Tibial nerve (tissue), 4 donors: ENCODE measurements around the gene MMGT1. TPM values are rescaled to one million over a fixed set of nuclear protein-coding genes. Genes with fewer than 3 reads are reported as not detected.

Experiments
- DNase-seq, 2 donors: peaks; one replicate each; pipeline ENCODE4 v3.0.0-alpha.2; 2019; ENCODE audit warnings: low spot score in 2 of 2
- H3K27ac ChIP-seq, 4 donors: fragments of 200-600 bp; sonication (generic) in 3 of 4; one replicate each; pipeline ENCODE4 v1.5.1; 2017 to 2019; ENCODE audit warnings: mild to moderate bottlenecking in 1 of 4
- H3K27me3 ChIP-seq, 2 donors: fragments of 200-600 bp; sonication (generic) in 1 of 2; one replicate each; pipeline versions ENCODE4 v1.5.1 to v1.6.0; 2017 to 2019
- H3K36me3 ChIP-seq, 3 donors: fragments of 200-600 bp; sonication (generic); one replicate each; pipeline ENCODE4 v1.5.1; 2018 to 2019
- H3K4me1 ChIP-seq, 4 donors: fragments of 200-600 bp; sonication (generic) in 3 of 4; one replicate each; pipeline ENCODE4 v1.5.1; 2017 to 2019
- H3K4me3 ChIP-seq, 4 donors: fragments of 200-600 bp; sonication (generic) in 3 of 4; one replicate each; pipeline ENCODE4 v1.5.1; 2017 to 2019; ENCODE audit warnings: mild to moderate bottlenecking in 1 of 4, moderate library complexity in 1 of 4
- H3K9me3 ChIP-seq, 4 donors: fragments of 200-600 bp; sonication (generic) in 3 of 4; one replicate each; pipeline ENCODE4 v1.5.1; 2017 to 2019
- CTCF ChIP-seq, 5 experiments: fragments of 200-600 bp in 3 of 5; fragments of 450-650 bp in 2 of 5; sonication (generic) in 3 of 5; IDR thresholded peaks; one replicate each; pipeline ENCODE4 v1.5.1; 2016 to 2019; ENCODE audit warnings: antibody characterized with exemption in 5 of 5, mild to moderate bottlenecking in 3 of 5, moderate library complexity in 2 of 5
- EP300 ChIP-seq, 2 donors: sonication (generic); formaldehyde crosslinking; IDR thresholded peaks; one replicate each; pipeline ENCODE4 v1.6.1; 2017; ENCODE audit warnings: antibody characterized with exemption in 2 of 2, mild to moderate bottlenecking in 1 of 2
- POLR2A ChIP-seq, 2 donors: fragments of 450-650 bp; IDR thresholded peaks; one replicate each; pipeline ENCODE4 v1.6.1; 2017; ENCODE audit warnings: antibody characterized with exemption in 2 of 2, mild to moderate bottlenecking in 2 of 2, moderate library complexity in 2 of 2
- WGBS, 2 donors: methylation state at CpG; one replicate each; pipeline ENCODE4 v1.1.5; 2018; 5-methylcytosine and 5-hydroxymethylcytosine counted together
- total RNA-seq, 4 donors: library from RNA; depleted of rRNA; stranded (reverse); fragments of >200 nt; gene quantifications; one replicate each; pipeline ENCODE4 v1.1.0, GENCODE V29; 2016

Gene MMGT1
- total RNA-seq, 4 donors from 2014 or later, result 24.1 to 31.6 (median 28.3) TPM

- H3K27me3 ChIP-seq, result no peaks in the 10 kb centered on the region
- no peak overlapping the region for H3K4me3 ChIP-seq
Measured at GRCh38 chrX:136015016-136015415, 41.2 kb upstream of the MMGT1 start.

GRCh38 chrX:135988245-135988644 lies 14.5 kb upstream of the MMGT1 start:
- 73 to 76% methylated on average over 4 of the region's 4 CpGs for WGBS, 2 donors
- H3K4me1 ChIP-seq, result peaks cover 0 to 17% (median 0%) of the 10 kb centered on the region in 4 donors
- DNase-seq, result no peak
- no peak for TF ChIP-seq EP300 (IDR thresholded peaks at IDR 0.05)
- no peak for TF ChIP-seq POLR2A (IDR thresholded peaks at IDR 0.05)
- no peaks in the 10 kb centered on the region for H3K36me3 ChIP-seq
- no peak overlapping the region for H3K4me3 ChIP-seq
- no peak overlapping the region for H3K27ac ChIP-seq
- no peaks in the 10 kb centered on the region for H3K27me3 ChIP-seq
- no peaks in the 10 kb centered on the region for H3K9me3 ChIP-seq

More at GRCh38 chrX:136015016-136015415, 41.2 kb upstream of the MMGT1 start:
- no peaks in the 10 kb centered on the region for H3K9me3 ChIP-seq
- H3K36me3 ChIP-seq, result peaks cover 0 to 20% (median 0%) of the 10 kb centered on the region in 3 donors
- DNase-seq, result no peak
- TF ChIP-seq EP300 (IDR thresholded peaks at IDR 0.05) (no peak), CTCF (IDR thresholded peaks at IDR 0.05) (no peak), POLR2A (IDR thresholded peaks at IDR 0.05) (no peak)
- 88 to 89% methylated on average over 4 of the region's 4 CpGs for WGBS, 2 donors
- H3K4me1 ChIP-seq, result no peaks in the 10 kb centered on the region
- H3K27ac ChIP-seq, result no peak overlapping the region

GRCh38 chrX:135985973-135986310 lies 12.2 kb upstream of the MMGT1 start:
- H3K4me1 ChIP-seq, result peaks cover 0 to 17% (median 0%) of the 10 kb centered on the region in 4 donors
- H3K36me3 ChIP-seq, result no peaks in the 10 kb centered on the region
- TF ChIP-seq POLR2A (IDR thresholded peaks at IDR 0.05) (no peak), EP300 (IDR thresholded peaks at IDR 0.05) (no peak), CTCF (IDR thresholded peaks at IDR 0.05) (no peak)
- no peaks in the 10 kb centered on the region for H3K27me3 ChIP-seq
- peak overlapping the region; percentile 51 to 78 (median 54) for H3K4me3 ChIP-seq
- peak overlapping the region; percentile 83 to 91 (median 85) for H3K27ac ChIP-seq
- no peaks in the 10 kb centered on the region for H3K9me3 ChIP-seq
- 0 to 37% methylated on average over 13 to 15 of the region's 15 CpGs for WGBS, 2 donors
- DNase-seq, result no peak

- peak within 1 kb of the TSS; percentile 83 to 91 (median 85) for H3K27ac ChIP-seq
- peak; percentile 41 to 45 for DNase-seq
- no peaks in the 10 kb centered on the region for H3K9me3 ChIP-seq
- 0 to 39% methylated on average over 7 to 47 of the region's 68 CpGs for WGBS, 2 donors
- no peak for TF ChIP-seq CTCF (IDR thresholded peaks at IDR 0.05)
- TF ChIP-seq POLR2A (IDR thresholded peaks at IDR 0.05), result peak in 1 of 2 donors; percentile 42
- TF ChIP-seq EP300 (IDR thresholded peaks at IDR 0.05), result peak in 1 of 2 donors; percentile 64
- H3K36me3 ChIP-seq, result no peaks in the 10 kb centered on the region
- peak within 1 kb of the TSS; percentile 51 to 78 (median 54) for H3K4me3 ChIP-seq
- peaks cover 0 to 4% of the 10 kb centered on the region in 2 donors for H3K27me3 ChIP-seq
- H3K4me1 ChIP-seq, result peaks cover 0 to 17% (median 0%) of the 10 kb centered on the region in 4 donors
Measured at GRCh38 chrX:135985157-135985972, 11.6 kb upstream of the MMGT1 start, which contains the start of gene SLC9A6. Gene SLC9A6, plus strand, starts transcription at chrX:135985435. Its CDS starts 224 bp downstream, at chrX:135985659.

- H3K9me3 ChIP-seq, result no peaks in the 10 kb centered on the region
- H3K4me3 ChIP-seq, result peak overlapping the region; percentile 51 to 78 (median 54)
- peaks cover 0 to 17% (median 0%) of the 10 kb centered on the region in 4 donors for H3K4me1 ChIP-seq
- TF ChIP-seq POLR2A (IDR thresholded peaks at IDR 0.05) (no peak), CTCF (IDR thresholded peaks at IDR 0.05) (no peak), EP300 (IDR thresholded peaks at IDR 0.05) (no peak)
- DNase-seq, result no peak
- peaks cover 0 to 6% of the 10 kb centered on the region in 2 donors for H3K27me3 ChIP-seq
- WGBS, 2 donors, result 2 to 34% methylated on average over 7 of the region's 7 CpGs
- H3K36me3 ChIP-seq, result no peaks in the 10 kb centered on the region
- H3K27ac ChIP-seq, result peak overlapping the region; percentile 83 to 91 (median 85)
Measured at GRCh38 chrX:135984791-135985156, 11.0 kb upstream of the MMGT1 start.
